Stimulated activated CD8-positive, alpha-beta memory T cell treated with anti-CD3 and anti-CD28 coated beads, Interleukin-12 subunit alpha, Interleukin-12 subunit beta, amount 100 ng/mL, for 24 hours (primary cell): Measurements from ENCODE around the gene GUCY2C.
A peak's percentile ranks its signal among the peaks of the same experiment; 100 is the strongest.
"Not testable (repeated sequence)": the region's sequence is repeated elsewhere in the genome, so short reads cannot be mapped to it uniquely, and the experiment has no call there.

Experiments used
- DNase-seq: peaks from one replicate; pipeline ENCODE4 v3.0.0-alpha.2; 2020; ENCODE audit errors: extremely low read depth

The GUCY2C gene

DNA sequence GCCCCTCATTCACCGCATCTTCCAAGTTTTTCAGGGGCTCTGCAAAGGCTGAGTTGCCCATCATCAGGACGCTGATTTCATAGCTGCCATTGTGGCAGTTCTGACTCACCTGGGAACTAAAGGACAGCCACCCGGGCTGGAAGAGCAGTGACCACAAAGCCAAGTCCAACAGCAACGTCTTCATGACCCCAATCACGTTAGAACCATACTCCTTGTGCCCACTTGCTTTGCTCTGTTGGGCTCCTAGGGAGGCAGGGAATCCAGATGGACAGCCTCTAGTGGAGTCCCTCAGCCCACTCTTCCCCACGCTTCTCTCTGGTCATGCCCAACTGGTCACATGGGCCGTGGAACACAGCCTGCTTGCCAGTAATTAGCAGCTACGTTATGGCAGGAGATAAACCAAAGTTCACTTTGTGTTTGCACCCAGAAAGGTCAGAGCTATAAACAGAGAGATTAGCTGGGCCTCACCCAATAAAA is at the start of gene GUCY2C:
Gene GUCY2C, minus strand, starts transcription at position 335 of the 477 bp plus-strand sequence. Its CDS starts 151 bp downstream, at position 184.
- no peak for DNase-seq

DNA sequence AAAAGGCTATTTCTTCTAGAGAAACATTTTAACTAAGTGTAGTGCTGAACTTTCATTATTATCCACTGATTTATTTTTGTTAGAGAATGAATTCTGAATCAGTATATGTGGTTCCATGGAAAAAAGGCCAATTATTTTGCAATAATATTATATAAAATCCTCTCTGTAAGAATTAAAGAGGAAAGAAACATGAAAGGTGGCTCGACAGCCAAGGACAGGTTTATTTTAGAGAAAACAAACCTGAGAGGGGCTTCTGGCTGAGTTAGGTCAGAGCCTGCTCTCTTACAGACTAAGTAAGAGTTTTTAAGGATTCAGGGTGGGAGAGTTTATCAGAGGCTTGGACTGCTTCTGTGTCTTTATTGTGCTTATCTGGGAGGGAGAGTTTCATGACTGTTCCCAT is 46.7 kb upstream of the GUCY2C start:
- DNase-seq = no peak

DNA sequence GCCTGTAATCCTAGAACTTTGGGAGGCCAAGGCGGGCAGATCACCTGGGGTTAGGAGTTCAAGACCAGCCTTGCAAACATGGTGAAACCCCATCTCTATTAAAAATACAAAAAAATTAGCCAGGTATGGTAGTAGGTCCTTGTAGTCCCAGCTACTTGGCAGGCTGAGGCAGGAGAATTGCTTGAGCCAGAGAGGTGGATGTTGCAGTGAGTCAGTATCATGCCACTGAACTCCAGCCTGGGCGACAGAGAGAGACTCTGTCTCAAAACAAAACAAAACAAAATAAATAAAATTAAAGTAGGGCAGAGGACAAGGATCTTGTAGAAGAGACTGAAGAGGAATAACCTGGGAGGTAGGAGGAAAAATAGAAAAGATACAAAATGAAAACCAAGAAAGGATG is 45.5 kb upstream of the GUCY2C start:
- DNase-seq = no peak

DNA sequence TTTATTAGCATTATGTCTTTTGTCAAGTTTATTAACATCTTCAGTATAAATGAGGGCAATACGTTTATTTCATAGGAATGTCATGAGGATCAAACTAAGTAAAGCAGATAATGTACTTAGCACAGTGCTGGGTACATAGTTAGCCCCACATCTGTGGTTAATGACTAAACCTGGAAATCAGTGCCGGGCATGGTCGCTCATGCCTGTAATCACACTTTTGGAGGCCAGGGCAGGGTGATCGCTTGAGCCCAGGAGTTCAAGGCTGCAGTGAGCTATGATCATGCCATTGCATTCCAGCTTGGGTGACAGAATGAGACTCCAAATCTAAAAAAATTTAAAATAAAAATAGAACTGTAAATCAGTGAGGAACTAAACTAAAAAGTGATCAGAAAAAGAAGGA is 44.8 kb upstream of the GUCY2C start:
- no peak for DNase-seq

DNA sequence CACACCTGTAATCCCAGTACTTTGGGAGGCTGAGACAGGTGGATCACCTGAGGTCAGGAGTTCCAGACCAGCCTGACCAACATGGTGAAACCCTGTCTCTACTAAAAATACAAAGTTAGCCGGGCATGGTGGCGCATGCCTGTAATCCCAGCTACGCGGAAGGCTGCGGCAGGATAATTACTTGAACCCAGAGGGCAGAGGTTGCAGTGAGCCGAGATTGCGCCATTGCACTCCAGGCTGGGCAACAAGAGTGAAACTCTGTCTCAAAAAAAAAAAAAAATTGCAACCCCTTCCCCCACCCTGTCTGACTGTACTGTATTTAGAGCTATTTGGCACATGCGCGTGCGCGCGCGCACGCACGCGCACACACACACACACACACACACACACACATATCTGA is 40.0 kb upstream of the GUCY2C start:
- not testable (repeated sequence) for DNase-seq

DNA sequence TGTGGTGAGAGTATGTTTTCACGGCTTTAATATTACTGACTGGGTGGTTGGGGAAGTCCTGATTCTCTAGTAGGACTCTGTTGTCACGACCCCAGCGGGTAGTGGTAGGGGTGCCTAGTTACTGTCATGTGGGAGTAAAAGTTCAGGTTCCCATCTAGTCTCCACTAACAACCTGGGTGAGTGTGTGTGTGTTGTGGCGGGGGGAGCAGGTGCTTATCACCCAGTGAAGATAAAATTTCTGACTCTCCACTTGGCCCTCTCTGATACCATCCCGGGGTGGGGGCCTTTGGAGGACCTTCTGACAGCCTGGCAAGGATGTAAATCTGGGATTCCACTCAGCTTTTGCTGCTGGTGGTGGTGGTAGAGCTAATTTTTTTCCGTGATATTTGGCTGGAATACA is 35.4 kb upstream of the GUCY2C start:
- DNase-seq = no peak

DNA sequence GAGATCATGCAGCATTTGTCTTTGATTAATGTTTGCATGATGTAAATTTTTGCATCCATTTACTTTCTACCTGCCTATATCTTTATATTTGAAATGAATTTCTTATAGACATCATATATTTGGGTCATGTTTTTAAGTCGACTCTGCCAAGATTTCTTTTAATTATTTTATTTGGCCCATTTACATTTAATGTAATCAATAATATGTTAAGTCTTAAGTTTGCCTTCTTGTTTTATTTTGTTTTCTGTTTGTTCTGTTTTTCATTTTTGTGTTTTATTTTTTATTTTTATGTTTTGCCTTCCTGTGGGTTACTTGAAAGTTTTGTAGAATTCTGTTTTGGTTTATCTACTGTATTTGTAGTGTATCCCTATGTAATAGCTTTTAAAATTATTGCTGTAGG is 33.2 kb upstream of the GUCY2C start:
- no peak for DNase-seq

DNA sequence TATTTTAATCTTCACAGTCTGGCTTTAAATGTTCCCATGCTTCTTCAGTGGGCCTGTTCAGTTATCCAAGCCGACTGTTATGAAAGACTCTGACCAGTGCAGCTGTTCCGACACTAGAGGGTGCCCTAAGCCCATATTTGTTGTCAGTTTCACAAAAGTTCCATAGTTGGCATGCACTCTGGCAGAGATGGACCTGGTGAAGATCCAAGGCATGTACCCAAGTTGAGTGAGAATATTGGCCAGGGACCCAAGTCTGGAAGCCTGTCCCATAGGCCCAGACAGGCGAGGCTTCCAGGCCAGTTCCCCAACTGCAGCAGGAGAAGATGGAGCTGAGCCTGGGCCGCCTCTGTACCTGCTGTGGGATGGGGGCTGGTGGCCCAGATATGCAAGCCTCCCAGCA is 27.4 kb upstream of the GUCY2C start:
- no peak for DNase-seq

DNA sequence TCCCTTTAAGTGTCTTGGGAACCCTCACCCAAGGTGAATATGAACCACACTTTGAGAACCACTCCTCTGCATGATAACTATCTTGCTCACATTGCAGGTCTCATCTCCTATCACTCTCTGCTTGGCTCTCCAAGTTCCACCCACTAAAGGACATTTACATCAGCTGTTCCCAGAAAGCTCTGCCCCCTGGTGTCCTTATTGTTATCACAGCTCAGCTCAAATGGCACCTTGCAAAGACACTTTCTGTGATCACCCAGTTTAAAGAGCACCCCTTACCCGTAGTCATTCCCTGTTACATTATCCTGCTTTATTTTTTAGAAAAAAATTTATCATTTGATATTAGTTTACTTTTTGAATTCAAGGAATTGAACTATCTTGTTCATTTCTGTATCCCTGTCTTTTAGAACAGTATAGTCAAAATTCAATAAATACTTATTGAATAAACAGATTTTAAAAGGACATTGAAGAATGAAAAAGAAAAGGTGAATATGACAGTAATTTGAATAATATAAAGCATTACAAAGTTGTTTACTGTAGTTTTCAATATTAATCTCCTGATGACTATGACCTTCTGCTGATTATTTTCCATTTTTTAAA is 20.5 kb upstream of the GUCY2C start:
- peak; percentile 7 for DNase-seq

DNA sequence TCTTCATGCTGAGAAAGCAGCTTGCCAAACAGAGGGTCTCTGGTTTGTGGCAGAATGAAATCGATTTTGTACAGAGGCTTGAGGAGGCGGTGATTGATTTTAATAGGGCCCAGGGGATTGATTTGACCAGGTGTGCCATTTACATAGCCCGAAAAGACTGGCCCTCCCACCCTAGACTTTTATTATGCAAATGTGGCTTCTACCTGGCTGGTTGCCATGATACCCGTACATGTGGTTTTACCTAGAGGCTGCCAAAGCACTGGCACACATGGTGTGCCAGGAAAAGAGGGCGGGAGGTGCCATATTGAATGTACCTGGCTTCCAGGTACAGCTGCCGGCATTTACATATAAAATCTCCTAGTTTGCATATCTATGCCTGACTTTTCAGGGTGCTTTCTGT is 18.0 kb upstream of the GUCY2C start:
- no peak for DNase-seq

DNA sequence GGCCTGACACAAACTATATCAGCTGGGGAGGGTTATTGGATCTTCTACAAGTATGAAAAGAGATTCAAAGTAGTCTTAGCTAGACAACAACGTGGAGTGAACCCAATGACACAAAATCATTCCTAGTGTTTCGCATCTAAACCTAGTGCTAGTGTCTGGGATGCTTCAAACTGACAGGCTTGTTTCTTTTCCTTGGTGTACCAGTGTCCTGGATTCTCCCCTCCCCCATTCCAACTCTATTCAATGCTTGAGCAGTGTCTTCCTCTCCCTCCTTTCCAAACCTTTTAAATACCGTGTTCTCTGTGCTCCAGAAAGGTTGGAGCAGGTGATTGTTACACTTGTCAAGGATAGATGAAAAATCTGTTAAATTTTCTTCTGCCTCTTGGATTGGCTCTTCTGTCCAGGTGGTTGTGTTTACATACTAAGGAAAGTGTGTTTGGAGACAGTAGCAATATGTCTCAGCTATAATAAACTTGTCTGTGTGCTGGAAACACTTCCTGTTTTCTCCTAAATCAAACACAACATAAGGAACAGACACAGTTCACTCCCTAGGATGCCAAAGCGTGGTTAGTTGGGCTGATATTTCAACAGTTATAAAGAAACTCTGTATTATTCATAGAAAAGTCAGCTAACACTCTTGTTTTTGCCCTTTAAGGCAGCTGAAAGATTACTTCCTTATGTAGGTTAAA is 14.4 kb upstream of the GUCY2C start:
- DNase-seq = no peak

DNA sequence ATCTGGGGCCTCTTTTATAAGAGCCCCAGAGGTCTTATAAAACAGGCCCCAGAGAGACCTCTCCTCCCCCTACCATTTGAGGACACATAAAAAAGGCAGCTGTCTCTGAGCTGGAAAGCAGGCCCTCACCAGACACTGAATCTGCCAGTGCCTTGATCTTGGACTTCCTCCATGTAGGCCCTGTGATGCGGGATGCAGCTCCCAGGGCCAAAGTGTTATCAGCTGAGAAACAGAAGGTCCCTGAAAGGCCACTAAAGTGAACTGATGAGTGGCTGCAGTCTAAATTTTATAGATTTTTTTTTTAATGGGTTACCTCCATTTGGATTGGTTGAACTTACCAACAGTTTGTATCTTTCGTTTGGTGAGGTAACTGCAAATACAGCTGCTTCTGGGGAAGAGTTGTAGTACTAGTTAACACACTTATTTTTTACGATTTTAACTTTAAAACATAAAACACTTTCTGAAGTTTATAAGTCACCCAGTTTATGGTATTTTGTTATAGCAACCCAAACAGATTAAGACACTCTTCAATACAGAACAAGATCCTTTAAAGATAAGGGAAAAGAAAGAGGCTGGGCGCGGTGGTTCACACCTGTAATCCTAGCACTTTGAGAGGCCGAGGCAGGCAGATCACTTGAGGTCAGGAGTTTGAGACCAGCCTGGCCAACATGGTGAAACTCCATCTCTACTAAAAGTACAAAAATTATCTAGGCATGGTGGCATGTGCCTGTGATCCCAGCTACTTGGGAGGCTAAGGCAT is 5.6 kb upstream of the GUCY2C start:
- no peak for DNase-seq

DNA sequence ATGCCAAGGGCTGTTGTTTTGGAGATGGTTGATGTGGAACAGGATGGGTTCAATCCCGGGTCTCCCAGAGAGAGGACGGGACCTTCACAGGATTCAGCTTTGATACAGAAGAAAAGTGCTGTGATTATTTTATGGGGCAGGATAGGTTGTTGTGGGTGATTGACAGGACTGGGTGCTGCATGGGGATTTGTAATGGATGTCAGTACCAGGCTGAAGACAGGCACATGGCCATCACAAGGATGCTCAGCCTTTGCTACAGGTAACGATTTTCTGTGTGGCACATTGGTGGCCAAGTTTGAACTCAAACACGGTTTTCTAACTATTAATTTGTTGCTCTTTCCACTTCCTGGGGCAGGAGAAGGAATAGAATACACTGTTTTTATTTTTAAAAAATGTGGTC is 4.5 kb upstream of the GUCY2C start:
- no peak for DNase-seq

DNA sequence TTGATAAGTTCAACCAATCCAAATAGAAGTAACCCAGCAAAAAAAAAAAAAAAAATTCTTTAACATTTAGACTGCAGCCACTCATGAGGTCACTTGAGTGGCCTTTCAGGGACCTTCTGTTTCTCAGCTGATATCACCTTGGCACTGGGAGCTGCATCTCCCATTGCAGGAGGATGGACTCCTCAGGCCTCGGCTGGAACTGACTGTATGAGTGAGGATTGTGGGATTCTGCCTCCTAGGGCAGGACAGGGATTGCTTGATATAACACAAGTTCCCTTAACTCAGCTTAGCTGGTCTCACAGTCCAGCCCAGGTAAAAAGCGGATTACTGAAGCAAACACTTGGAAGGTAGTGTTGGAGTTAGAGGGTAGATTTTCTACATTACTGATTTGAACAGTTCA is 3.5 kb upstream of the GUCY2C start:
- no peak for DNase-seq

DNA sequence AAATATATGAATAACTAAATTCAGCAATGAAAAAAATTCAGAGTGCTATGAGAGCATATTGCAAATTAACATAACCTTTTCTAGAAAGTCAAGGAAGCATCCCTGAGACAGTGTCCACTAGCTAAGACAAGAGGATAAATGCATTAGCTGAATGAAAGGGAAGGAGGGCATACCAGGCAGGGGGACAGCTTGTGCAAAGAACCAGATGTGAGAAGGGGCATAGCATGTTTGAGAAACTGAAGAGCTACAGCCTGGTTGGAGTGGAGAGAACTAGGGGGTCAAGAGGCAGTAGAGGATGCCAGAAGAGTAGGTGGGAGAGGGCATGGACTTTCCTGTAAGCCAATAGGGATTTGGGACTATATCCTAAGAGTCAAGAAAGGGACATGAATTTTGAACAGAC is 2.2 kb upstream of the GUCY2C start:
- no peak for DNase-seq

DNA sequence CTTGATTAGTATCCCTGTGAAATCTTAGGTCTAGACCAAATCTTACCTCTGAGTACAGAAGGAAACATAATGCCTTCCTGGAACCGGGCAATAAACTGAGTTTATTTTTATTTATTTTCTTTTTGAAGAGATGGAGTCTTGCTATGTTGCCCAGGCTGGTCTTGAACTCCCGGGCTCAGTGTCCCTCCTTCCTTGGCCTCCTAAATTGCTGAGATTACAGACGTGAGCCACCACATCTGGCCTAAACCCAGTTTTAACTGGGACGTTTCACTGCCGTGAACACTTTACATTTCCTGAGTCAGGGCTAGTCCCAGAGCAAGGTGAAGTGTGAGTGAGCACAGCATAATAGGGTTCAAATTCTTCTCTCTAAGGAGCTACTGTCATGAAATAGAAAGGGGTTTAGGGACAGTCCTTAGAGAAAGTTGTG is 671 bp downstream of the GUCY2C start:
- DNase-seq = no peak

DNA sequence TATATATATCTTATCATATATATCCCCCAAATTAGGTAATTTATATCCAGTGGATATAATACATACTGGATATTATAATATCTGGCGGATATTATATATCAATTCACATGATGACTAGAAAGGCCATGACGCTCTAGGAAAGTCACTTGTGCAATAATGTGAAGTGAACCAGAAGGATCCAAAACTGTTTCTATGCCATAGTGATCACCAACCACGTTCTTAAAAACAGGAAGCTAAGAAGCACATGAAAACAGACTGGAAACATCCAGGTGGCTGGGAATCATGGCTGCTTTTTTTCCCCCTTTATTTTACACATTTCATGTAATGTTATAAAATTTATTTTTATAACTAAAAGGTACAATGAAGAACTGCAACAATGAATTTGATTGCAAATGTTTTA is 1.4 kb downstream of the GUCY2C start:
- DNase-seq = no peak

DNA sequence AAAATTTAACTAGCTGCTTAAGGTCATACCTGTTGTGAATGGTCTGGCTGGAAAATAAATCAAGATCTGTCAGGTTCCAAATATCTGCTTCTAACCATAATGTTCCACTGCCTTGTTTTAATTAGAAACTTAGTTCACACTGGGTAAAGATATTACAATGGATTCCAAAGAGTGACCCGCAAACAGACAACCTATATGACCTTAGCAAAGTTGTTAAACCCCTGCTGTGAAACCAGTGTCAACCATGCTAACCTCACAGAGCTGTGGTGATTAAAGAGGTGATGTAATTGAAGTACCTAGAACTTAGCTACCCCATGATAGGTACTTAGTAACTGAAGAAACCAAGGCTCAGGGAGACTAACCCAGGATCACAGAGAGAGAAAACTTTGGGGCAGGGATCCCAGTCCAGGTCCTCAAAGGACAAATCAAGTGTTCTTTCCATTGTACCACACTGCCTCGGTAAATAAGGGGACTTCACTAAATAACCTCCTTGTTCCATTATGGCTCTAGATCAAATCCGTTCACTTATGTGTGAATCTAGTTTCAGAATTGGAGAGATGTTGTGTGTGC is 2.2 kb downstream of the GUCY2C start:
- DNase-seq = no peak

DNA sequence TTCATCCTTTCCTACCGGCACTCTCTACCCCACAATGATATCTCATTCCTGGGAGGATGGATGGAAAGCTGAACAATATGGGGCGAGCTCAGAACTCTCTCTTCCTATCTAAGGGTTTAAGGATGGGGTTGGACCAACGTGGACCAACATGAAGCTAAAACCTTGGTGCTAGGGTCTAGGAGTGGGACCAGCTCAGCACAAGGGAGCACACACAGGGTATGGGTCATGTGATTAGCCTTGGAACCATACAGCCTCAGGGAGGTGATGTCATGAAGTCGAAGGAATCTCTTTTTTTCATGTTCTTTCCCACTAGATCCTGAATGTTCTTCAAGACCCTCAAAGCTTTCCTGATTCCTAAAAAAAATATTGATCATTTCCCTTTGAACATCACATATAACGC is 3.3 kb downstream of the GUCY2C start:
- no peak for DNase-seq

DNA sequence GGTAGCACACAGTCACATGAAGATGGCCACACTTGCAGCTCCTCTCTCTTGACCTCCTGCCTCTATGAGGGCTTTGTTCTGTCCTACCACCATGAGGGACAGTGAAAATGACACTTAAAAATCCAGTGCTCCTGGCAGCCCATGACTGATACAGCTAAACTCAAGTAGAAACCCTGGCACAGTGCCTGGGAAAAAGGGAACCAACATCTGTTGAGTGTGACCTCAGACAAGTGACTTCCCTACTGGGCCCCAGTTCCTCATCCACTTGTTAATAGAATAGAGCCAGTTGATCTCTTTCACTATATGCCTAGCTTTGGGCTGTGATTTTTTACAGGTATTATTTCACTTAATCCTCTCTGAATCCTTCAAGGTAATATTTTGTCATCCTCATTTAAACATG is 4.8 kb downstream of the GUCY2C start:
- DNase-seq = no peak

DNA sequence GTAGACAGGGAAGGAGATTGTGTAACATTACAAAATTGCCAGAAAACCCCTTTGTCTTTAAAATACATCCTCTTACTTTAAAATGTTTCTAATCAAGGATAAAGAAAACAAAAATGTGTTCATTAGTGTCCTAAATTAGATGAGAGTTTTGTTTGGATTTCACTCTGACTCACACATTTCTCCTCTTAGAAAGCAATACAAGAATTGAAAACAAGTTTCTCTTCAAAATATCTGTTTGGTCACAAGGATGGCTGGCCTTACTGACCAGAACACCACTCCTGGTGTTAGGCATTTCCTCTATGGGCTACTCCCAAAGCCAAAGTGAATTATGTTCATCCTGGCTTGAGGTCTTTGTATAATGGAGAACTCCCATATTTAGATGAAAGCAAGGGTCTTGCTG is 6.4 kb downstream of the GUCY2C start:
- no peak for DNase-seq

DNA sequence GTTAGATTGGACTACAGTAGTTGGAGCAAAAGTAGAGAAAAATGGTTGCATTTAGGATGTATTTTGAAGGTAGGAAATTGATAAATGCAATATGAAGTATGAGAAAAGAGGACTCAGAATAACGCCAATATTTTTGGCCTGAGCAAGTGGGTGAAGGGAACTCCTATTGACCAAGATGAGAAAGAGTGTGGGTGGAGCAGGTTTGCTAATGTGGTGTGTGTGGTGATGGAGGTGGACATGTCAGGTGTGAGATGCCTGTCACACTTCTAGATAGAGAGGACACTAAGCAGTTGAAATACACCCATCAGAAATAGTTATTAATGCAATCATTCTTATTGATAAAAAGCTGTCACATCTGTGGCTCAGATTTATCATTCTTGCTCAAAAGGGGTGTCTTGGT is 7.3 kb downstream of the GUCY2C start:
- no peak for DNase-seq

DNA sequence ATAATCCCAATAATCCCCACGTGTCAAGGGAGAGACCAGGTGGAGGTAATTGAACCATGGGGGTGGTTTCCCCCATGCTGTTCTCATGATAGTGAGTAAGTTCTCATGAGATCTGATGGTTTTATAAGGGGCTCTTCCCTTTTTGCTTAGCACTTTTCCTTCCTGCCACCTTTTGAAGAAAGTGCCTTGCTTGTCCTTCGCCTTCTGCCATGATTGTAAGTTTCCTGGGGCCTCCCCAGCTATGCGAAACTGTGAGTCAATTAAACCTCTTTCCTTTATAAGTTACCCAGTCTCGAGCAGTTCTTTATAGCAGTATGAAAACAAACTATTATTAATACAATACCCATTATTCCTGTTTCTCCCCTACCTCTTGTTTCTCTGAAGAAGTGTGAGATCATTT is 14.2 kb downstream of the GUCY2C start:
- DNase-seq = not testable (repeated sequence)
